Neural crest cell (in vitro differentiated cells): ENCODE measurements around the gene DNPEP. TPM values are rescaled to one million over a fixed set of nuclear protein-coding genes. Genes with fewer than 3 reads are reported as not detected.

Experiments
- DNase-seq: peaks from one replicate; pipeline ENCODE4 v3.0.0; 2021; ENCODE audit warnings: low read depth, mixed read lengths, low spot score
- H3K27ac Mint-ChIP-seq: one replicate; pipeline ENCODE4 v1.8.0; 2021; ENCODE audit warnings: mild to moderate bottlenecking, mixed read lengths; ENCODE audit not compliant: unreplicated experiment
- H3K27me3 Mint-ChIP-seq: 2 replicates; pipeline ENCODE4 v1.8.0; 2021; ENCODE audit warnings: low read depth, mild to moderate bottlenecking, mixed read lengths
- H3K36me3 Mint-ChIP-seq: 2 replicates; pipeline ENCODE4 v1.8.0; 2021; ENCODE audit warnings: low read depth, mild to moderate bottlenecking, mixed read lengths
- H3K4me1 Mint-ChIP-seq: 2 replicates; pipeline ENCODE4 v1.8.0; 2021; ENCODE audit warnings: mixed read lengths
- H3K4me3 Mint-ChIP-seq: one replicate; pipeline ENCODE4 v1.8.0; 2021; ENCODE audit warnings: mild to moderate bottlenecking, mixed read lengths
- H3K9me3 Mint-ChIP-seq: 2 replicates; pipeline ENCODE4 v1.8.0; 2021; ENCODE audit warnings: mixed read lengths
- total RNA-seq: library from RNA; stranded (reverse); gene quantifications from 2 replicates; pipeline ENCODE4 v1.2.1, GENCODE V29; 2021
- TF ChIP-seq, protein P1 (sequence below): fragments of 200-600 bp; sonication (generic); conservative IDR thresholded peaks from 2 replicates; pipeline ENCODE4 v1.5.0; 2021; ENCODE audit warnings: antibody characterized with exemption, mild to moderate bottlenecking

DNPEP gene
- total RNA-seq, 1 donor from 2014 or later, result 36.9 TPM

- H3K4me3 Mint-ChIP-seq, result no peak overlapping the region
- DNase-seq, result no peak
- TF ChIP-seq, protein P1, sequence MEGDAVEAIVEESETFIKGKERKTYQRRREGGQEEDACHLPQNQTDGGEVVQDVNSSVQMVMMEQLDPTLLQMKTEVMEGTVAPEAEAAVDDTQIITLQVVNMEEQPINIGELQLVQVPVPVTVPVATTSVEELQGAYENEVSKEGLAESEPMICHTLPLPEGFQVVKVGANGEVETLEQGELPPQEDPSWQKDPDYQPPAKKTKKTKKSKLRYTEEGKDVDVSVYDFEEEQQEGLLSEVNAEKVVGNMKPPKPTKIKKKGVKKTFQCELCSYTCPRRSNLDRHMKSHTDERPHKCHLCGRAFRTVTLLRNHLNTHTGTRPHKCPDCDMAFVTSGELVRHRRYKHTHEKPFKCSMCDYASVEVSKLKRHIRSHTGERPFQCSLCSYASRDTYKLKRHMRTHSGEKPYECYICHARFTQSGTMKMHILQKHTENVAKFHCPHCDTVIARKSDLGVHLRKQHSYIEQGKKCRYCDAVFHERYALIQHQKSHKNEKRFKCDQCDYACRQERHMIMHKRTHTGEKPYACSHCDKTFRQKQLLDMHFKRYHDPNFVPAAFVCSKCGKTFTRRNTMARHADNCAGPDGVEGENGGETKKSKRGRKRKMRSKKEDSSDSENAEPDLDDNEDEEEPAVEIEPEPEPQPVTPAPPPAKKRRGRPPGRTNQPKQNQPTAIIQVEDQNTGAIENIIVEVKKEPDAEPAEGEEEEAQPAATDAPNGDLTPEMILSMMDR, result no peak
- H3K9me3 Mint-ChIP-seq, result no peaks in the 10 kb centered on the region
- H3K27me3 Mint-ChIP-seq, result peaks cover 8% of the 10 kb centered on the region
- no peak overlapping the region for H3K27ac Mint-ChIP-seq
- peaks cover 10% of the 10 kb centered on the region for H3K4me1 Mint-ChIP-seq
- H3K36me3 Mint-ChIP-seq, result no peaks in the 10 kb centered on the region
Observed at GRCh38 chr2:219421323-219421722, 33.6 kb upstream of the DNPEP start.

- Mint-ChIP-seq H3K27ac (no peak overlapping the region), H3K4me1 (peaks cover 17% of the 10 kb centered on the region), H3K4me3 (no peak overlapping the region), H3K36me3 (no peaks in the 10 kb centered on the region), H3K27me3 (peaks cover 8% of the 10 kb centered on the region), H3K9me3 (no peaks in the 10 kb centered on the region)
- TF ChIP-seq, protein P1, result no peak
- DNase-seq, result no peak
Observed at GRCh38 chr2:219420687-219421086, 33.0 kb upstream of the DNPEP start.

DNA sequence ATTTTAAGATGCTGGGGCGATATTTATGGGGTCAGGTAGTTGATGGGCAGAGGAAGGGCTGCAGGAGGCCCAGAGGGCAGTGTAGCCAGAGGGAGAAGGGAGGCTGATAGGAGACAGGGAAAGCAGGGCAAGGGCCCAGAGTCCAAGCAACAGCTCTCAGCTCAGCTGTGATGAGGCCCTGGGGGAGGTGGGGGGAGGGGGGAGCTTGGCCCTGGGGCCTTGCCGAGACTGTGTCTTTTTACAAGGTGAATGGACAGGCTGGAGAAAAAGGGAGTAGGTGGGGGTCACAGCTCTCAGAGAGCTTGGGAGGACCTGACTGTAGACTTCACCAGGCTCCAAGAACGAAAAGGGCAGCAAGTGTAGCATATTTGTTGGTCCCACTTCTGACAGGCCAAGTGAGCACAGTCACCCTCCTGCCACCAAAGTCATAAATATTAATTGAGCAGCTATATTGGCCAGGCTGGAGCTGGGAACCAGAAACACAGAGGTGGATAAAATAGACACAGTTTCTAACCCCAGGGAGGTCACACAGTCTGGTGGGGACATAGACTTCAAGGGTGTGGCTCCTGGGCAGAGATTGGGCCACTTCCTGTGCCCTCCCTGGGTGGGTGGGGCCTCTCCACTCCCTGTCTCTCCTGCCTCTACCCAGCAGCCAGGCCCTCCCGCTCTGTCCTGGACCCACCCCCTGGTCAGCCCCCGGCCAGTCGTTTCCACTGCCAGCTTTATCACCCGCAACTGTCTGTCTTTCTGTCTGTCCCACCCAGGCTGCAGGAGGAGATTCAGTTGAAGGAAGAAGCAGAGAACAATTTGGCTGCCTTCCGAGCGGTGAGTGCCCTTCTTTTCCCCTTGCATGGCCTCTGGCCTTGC is 31.9 kb upstream of the DNPEP start:
- Mint-ChIP-seq H3K9me3 (no peaks in the 10 kb centered on the region), H3K27me3 (peaks cover 8% of the 10 kb centered on the region), H3K4me1 (peaks cover 19% of the 10 kb centered on the region), H3K27ac (no peak overlapping the region), H3K4me3 (no peak overlapping the region), H3K36me3 (no peaks in the 10 kb centered on the region)
- TF ChIP-seq, protein P1, result no peak
- no peak for DNase-seq

DNA sequence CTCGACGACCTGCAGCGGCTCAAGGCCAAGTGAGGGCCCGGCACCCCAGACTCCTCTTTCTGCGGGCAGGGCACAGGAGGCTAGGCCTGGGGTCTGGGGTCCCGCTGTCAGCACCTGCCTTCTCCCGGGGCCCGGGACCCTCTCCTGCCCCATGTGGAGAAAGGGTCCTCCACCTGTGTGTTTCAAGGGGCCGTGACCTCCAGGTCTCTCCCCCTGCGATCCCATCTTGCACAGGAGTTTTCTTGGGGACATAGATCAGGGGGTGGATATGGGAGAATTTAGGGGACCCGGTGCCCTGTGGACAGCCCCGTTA is 31.3 kb upstream of the DNPEP start:
- TF ChIP-seq, protein P1, result no peak
- Mint-ChIP-seq H3K36me3 (no peaks in the 10 kb centered on the region), H3K4me1 (peaks cover 19% of the 10 kb centered on the region), H3K9me3 (no peaks in the 10 kb centered on the region), H3K4me3 (no peak overlapping the region), H3K27ac (no peak overlapping the region), H3K27me3 (peaks cover 8% of the 10 kb centered on the region)
- DNase-seq, result no peak

DNA sequence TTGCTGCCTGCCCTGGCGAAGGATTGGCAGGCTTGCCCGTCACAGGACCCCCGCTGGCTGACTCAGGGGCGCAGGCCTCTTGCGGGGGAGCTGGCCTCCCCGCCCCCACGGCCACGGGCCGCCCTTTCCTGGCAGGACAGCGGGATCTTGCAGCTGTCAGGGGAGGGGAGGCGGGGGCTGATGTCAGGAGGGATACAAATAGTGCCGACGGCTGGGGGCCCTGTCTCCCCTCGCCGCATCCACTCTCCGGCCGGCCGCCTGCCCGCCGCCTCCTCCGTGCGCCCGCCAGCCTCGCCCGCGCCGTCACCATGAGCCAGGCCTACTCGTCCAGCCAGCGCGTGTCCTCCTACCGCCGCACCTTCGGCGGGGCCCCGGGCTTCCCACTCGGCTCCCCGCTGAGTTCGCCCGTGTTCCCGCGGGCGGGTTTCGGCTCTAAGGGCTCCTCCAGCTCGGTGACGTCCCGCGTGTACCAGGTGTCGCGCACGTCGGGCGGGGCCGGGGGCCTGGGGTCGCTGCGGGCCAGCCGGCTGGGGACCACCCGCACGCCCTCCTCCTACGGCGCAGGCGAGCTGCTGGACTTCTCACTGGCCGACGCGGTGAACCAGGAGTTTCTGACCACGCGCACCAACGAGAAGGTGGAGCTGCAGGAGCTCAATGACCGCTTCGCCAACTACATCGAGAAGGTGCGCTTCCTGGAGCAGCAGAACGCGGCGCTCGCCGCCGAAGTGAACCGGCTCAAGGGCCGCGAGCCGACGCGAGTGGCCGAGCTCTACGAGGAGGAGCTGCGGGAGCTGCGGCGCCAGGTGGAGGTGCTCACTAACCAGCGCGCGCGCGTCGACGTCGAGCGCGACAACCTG is 30.7 kb upstream of the DNPEP start, which contains the start of gene DES:
Gene DES, plus strand, starts transcription at position 223 of the 857 bp plus-strand sequence. Its CDS starts 86 bp downstream, at position 309.
- Mint-ChIP-seq H3K9me3 (no peaks in the 10 kb centered on the region), H3K4me3 (no peak within 1 kb of the TSS), H3K27me3 (peaks cover 10% of the 10 kb centered on the region), H3K4me1 (peaks cover 19% of the 10 kb centered on the region), H3K27ac (no peak within 1 kb of the TSS), H3K36me3 (no peaks in the 10 kb centered on the region)
- DNase-seq, result no peak
- TF ChIP-seq, protein P1, result no peak
